Heart left ventricle (tissue), 16 donors: ENCODE data around the gene TNPO2. TPM values are rescaled to one million over a fixed set of nuclear protein-coding genes. Genes with fewer than 3 reads are reported as not detected.

Experiments
- ATAC-seq, 4 donors: fragments of 200-7000 bp; cut with Tn5 transposase; one replicate each; pipeline ENCODE4 v1.9.1; 2020 to 2022; ENCODE audit warnings: moderate library complexity in 4 of 4, mild to moderate bottlenecking in 3 of 4, moderate number of reproducible peaks in 1 of 4
- DNase-seq, 5 donors: peaks; one replicate each; pipeline ENCODE4 v3.0.0-alpha.2; 2020
- H3K27ac ChIP-seq, 12 donors: fragments of 200-600 bp; sonication (generic) in 4 of 12; one replicate each; pipeline versions ENCODE4 v1.5.0 to v1.8.0; 2016 to 2022; ENCODE audit warnings: mild to moderate bottlenecking in 2 of 12
- H3K27me3 ChIP-seq, 9 donors: fragments of 200-600 bp; sonication (generic) in 2 of 9; one replicate each; pipeline versions ENCODE4 v1.5.1 to v1.8.0; 2016 to 2022; ENCODE audit warnings: mild to moderate bottlenecking in 3 of 9
- H3K36me3 ChIP-seq, 9 donors: fragments of 200-600 bp; sonication (generic) in 2 of 9; one replicate each; pipeline versions ENCODE4 v1.5.0 to v1.8.0; 2018 to 2022; ENCODE audit warnings: mild to moderate bottlenecking in 2 of 9
- H3K4me1 ChIP-seq, 12 donors: fragments of 200-600 bp; sonication (generic) in 4 of 12; one replicate each; pipeline versions ENCODE4 v1.5.0 to v1.8.0; 2016 to 2022; ENCODE audit warnings: mild to moderate bottlenecking in 3 of 12
- H3K4me3 ChIP-seq, 12 donors: fragments of 200-600 bp; sonication (generic) in 4 of 12; one replicate each; pipeline versions ENCODE4 v1.5.0 to v1.8.0; 2017 to 2022; ENCODE audit warnings: mild to moderate bottlenecking in 9 of 12, moderate library complexity in 4 of 12
- H3K9me3 ChIP-seq, 12 donors: fragments of 200-600 bp; sonication (generic) in 4 of 12; one replicate each; pipeline versions ENCODE4 v1.5.0 to v1.8.0; 2016 to 2022; ENCODE audit warnings: mild to moderate bottlenecking in 1 of 12
- POLR2A ChIP-seq, 2 donors: fragments of 450-650 bp; IDR thresholded peaks; one replicate each; pipeline ENCODE4 v1.6.1; 2017; ENCODE audit warnings: antibody characterized with exemption in 2 of 2, mild to moderate bottlenecking in 2 of 2, moderate library complexity in 2 of 2
- WGBS, 4 donors: extraction: QIAGEN DNeasy Blood & Tissue Kit in 2 of 4; methylation state at CpG; one replicate each; pipeline versions ENCODE4 v1.1.5 to v1.1.7; 2013 to 2018; 5-methylcytosine and 5-hydroxymethylcytosine counted together
- intact Hi-C, 10 donors: fragments of 100-400 bp; cut with DNase I; formaldehyde crosslinking; loops; one replicate each; pipeline versions ENCODE4 v1.11.1 to v1.14.2; 2022
- polyA plus RNA-seq, 2 donors: library from polyadenylated mRNA; stranded (reverse); fragments of 200-250 nt; gene quantifications; one replicate each; pipeline ENCODE4 v1.2.3, GENCODE V29; 2013
- total RNA-seq, 9 donors: library from RNA; depleted of rRNA in 2 of 9; stranded (reverse); fragments of >200 nt in 2 of 9; fragmentation: NEBNext Ultra II Directional in 3 of 9; extraction: Animal tissue kit (Norgen Biotek cat#: 25700) in 3 of 9; gene quantifications; one replicate each; pipeline versions ENCODE4 v1.1.0 to v1.2.4, GENCODE V29; 2016 to 2023
- TF ChIP-seq, protein P1 (sequence below), 12 donors: fragments of 200-600 bp; sonication (generic) in 4 of 12; IDR thresholded peaks; one replicate each; pipeline versions ENCODE4 v1.5.0 to v1.8.0; 2018 to 2022; ENCODE audit warnings: antibody characterized with exemption in 12 of 12, mild to moderate bottlenecking in 5 of 12
- donor health status: ischemic (EF 13 %, LVEDD 7.1; RV severe dilation, severe dysfunction).
- donor health status: healthy with polysubstance abuse.
- donor health status: DM: no; HTN: yes; CAD: no.
- donor health status: DM: no; HTN: no; CAD: no.
- donor health status: ischemic (EF 25% LVEDD 6.9; RV normal size, moderate dysfunction).
- donor health status: ischemic (EF 25% LVEDD 5.7; RV mildly dilated, moderate dysfunction).
- donor health status: healthy.
- donor health status: DM: yes; HTN: yes; CAD: no.
- donor health status: ischemic (EF 35%, LVEDD 5.7; RV mildly dilated, moderate dysfunction).
- donor health status: nonischemic (EF 11% LVEDD 7.7; RV severe dilation, severe dysfunction).
- donor health status: DM: yes; HTN: yes; CAD: no.
- donor health status: PGD.
- donor health status: ischemic (EF 29% LVEDD 5.4; RV normal size, mild dysfunction).
- donor health status: nonischemic (EF 23%, LVEDD 6.1; RV moderate dilation, normal function).

The TNPO2 gene
- total and polyA plus RNA-seq, 11 donors: 18.0 to 57.4 (median 37.0) TPM

DNA sequence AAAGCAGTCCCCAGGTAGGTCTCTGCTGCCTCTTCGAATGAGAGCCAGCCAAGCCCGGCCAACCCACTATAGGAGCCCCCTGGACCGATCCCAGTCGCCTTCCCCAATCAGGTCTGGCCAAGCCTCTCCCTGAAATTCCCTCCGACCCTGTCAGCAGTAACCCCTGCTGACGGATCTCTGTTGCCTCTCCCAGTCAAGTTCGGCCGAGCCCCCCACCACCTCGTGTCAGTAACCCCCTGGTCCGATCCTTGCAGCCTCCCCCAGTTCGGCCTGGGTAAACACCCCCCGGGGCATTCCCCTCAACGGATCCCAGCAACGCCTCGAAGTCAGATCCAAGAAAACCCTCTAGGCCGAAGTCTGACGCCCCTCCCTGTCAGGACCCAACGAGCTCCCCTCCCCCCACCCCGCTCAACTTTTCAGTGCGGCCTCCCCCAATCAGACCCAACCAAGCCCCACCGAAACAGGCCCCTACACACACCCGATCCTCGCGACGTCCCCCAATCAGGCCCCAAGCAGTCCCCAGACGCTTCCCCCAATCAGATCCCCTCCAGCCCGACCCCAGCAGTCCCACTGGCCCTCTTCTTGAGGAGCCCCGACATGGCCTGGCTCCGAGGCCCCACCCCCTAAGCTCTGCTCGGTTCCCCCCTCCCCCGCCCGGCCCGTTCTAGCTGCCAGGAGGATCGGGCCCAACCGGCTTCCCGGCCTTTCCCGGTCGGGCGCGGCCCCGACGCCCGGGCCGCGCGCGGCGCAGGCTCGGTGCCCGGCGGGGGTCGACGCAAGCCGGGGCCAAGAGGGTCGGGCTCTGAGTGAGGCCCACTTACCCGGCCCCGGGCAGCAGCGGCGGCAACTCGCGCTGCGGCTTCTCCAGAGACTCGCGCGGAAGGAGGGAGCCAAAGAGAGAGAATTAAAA lies 1.8 kb downstream of the TNPO2 start:
- peak in 3 of 4 donors; percentile 46 to 66 (median 59) for ATAC-seq
- Histone ChIP-seq H3K27me3 (no peaks in the 10 kb centered on the region), H3K9me3 (no peaks in the 10 kb centered on the region), H3K4me3 (peak overlapping the region; percentile 65 to 98 (median 79)), H3K36me3 (peaks cover 0 to 24% (median 21%) of the 10 kb centered on the region in 9 donors), H3K4me1 (peaks cover 4 to 44% (median 33%) of the 10 kb centered on the region in 12 donors), H3K27ac (peak overlapping the region; percentile 88 to 98 (median 96))
- 0 to 1% (median 1%) methylated on average over 32 to 65 of the region's 65 CpGs for WGBS, 4 donors
- peak; percentile 69 to 80 (median 72) for DNase-seq
- TF ChIP-seq, protein P1, sequence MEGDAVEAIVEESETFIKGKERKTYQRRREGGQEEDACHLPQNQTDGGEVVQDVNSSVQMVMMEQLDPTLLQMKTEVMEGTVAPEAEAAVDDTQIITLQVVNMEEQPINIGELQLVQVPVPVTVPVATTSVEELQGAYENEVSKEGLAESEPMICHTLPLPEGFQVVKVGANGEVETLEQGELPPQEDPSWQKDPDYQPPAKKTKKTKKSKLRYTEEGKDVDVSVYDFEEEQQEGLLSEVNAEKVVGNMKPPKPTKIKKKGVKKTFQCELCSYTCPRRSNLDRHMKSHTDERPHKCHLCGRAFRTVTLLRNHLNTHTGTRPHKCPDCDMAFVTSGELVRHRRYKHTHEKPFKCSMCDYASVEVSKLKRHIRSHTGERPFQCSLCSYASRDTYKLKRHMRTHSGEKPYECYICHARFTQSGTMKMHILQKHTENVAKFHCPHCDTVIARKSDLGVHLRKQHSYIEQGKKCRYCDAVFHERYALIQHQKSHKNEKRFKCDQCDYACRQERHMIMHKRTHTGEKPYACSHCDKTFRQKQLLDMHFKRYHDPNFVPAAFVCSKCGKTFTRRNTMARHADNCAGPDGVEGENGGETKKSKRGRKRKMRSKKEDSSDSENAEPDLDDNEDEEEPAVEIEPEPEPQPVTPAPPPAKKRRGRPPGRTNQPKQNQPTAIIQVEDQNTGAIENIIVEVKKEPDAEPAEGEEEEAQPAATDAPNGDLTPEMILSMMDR (IDR thresholded peaks at IDR 0.05): no peak
- no peak for TF ChIP-seq POLR2A (IDR thresholded peaks at IDR 0.05)
- intact Hi-C loops: loop anchor here in 4 of 10 donors (2.0 to 5.0 kb wide), 3 partner anchors 15 to 80 kb away; partner anchors contain the start of genes PRDX2 (in 2 of the 4), THSD8 (in 2 of the 4), DHPS (in 1 of the 4) and GET3 (in 1 of the 4)

DNA sequence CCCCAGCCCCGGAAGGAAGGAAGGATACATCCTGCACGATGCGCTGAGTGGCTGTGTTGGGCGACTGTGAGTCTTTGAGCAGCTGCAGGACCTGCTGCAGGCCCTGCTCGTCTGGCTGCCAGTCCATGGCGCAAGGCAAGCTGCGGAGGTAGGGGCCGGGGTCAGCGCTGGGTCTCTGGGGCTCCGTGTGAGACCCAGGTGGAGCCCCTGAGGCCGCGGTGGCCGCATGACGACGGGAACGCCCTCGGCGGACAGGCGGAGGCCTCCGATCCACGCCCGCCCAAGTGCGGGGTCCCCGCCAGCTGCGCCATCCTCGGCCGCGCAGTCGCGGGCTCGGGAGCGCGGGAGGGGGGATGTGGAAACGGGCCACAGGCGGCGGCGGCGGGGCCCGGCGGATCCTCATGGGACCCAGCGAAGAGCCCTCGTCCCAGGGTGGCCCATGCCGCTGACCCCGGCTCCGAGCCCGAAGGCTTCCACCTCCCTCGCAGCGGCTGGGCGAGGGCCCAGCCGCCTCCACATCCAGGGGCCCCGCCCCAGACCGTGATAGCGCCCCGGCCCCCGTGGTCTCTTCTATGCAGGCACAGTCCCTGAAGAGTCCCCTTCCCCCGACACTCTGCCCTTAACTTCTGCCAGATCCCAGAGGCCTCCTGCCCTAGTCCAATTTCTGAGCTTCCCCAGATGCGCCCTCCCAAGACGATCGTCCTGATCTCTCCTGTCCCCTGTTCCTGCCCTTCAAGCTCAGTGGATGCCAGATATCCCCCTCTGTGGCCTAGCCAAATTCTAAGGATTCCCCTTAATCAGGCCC lies 2.7 kb downstream of the TNPO2 start:
- peak in 1 of 2 donors; percentile 13 for TF ChIP-seq POLR2A (IDR thresholded peaks at IDR 0.05)
- TF ChIP-seq, protein P1 (IDR thresholded peaks at IDR 0.05): no peak
- peaks cover 0 to 33% (median 30%) of the 10 kb centered on the region in 9 donors for H3K36me3 ChIP-seq
- peak overlapping the region; percentile 65 to 98 (median 79) for H3K4me3 ChIP-seq
- no peaks in the 10 kb centered on the region for H3K27me3 ChIP-seq
- peak in 4 of 5 donors; percentile 30 to 68 (median 54) for DNase-seq
- intact Hi-C loops: loop anchor here in 3 of 10 donors (5.0 kb wide), 2 partner anchors 39 to 81 kb away; partner anchors contain the start of genes PRDX2 (in 2 of the 3), THSD8 (in 2 of the 3) and DHPS (in 1 of the 3)
- H3K9me3 ChIP-seq: no peaks in the 10 kb centered on the region
- peak overlapping the region; percentile 88 to 98 (median 96) for H3K27ac ChIP-seq
- WGBS, 4 donors: 1 to 5% (median 4%) methylated on average over 27 to 59 of the region's 59 CpGs
- peaks cover 4 to 44% (median 33%) of the 10 kb centered on the region in 12 donors for H3K4me1 ChIP-seq
- ATAC-seq: peak in 3 of 4 donors; percentile 15 to 26 (median 25)

DNA sequence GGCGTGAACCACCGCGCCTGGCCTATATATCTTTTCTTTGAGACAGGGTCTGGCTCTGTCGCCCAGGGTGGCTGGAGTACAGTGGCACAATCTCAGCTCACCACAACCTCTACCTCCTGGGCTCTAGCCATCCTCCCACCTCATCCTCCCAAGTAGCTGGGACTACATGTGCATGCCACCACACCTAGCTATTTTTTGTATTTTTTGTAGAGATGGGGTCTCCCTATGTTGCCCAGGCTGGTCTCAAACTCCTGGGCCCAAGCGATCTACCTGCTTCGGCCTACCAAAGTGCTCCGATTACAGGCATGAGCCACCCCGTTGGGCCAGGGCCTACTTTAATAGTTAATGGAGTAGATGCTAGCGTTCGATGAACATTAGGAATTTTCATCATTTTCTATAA lies 3.4 kb downstream of the TNPO2 start:
- no peaks in the 10 kb centered on the region for H3K9me3 ChIP-seq
- intact Hi-C loops: loop anchor here in 3 of 10 donors (5.0 kb wide), 2 partner anchors 38 to 82 kb away; partner anchors contain the start of genes PRDX2 (in 2 of the 3), THSD8 (in 2 of the 3) and DHPS (in 1 of the 3)
- H3K36me3 ChIP-seq: peaks cover 0 to 40% (median 37%) of the 10 kb centered on the region in 9 donors
- peak overlapping the region in 11 of 12 donors; percentile 89 to 98 (median 96) for H3K27ac ChIP-seq
- 76 to 84% (median 79%) methylated on average over 10 of the region's 10 CpGs for WGBS, 4 donors
- peak overlapping the region in 10 of 12 donors; percentile 65 to 98 (median 82) for H3K4me3 ChIP-seq
- no peak for ATAC-seq
- H3K4me1 ChIP-seq: peaks cover 4 to 44% (median 33%) of the 10 kb centered on the region in 12 donors
- DNase-seq: no peak
- H3K27me3 ChIP-seq: no peaks in the 10 kb centered on the region
- TF ChIP-seq POLR2A (IDR thresholded peaks at IDR 0.05): no peak
- TF ChIP-seq, protein P1 (IDR thresholded peaks at IDR 0.05): no peak
